Smooth muscle cell (in vitro differentiated cells): ENCODE measurements around the gene PIEZO2. TPM values are rescaled to one million over a fixed set of nuclear protein-coding genes. Genes with fewer than 3 reads are reported as not detected.
A peak's percentile ranks its signal among the peaks of the same experiment; 100 is the strongest.

Experiments
- DNase-seq: peaks from one replicate; lab custom pipeline; 2025; ENCODE audit not compliant: unreplicated experiment; lab: John Stamatoyannopoulos, UW
- H2AFZ ChIP-seq: fragments of 200-600 bp; sonication (generic); 2 replicates; pipeline ENCODE4 v1.6.0; 2016; ENCODE audit warnings: antibody characterized with exemption, low read depth, mild to moderate bottlenecking
- H3F3A ChIP-seq: fragments of 200-600 bp; sonication (generic); 2 replicates; pipeline ENCODE4 v1.6.0; 2017; ENCODE audit warnings: antibody characterized with exemption, low read depth
- H3K27ac ChIP-seq: fragments of 200-600 bp; sonication (generic); 2 replicates; pipeline ENCODE4 v1.5.1; 2016; ENCODE audit warnings: low read depth, mild to moderate bottlenecking
- H3K27me3 ChIP-seq: fragments of 200-600 bp; sonication (generic); 2 replicates; pipeline ENCODE4 v1.6.1; 2016; ENCODE audit warnings: low read depth, mild to moderate bottlenecking
- H3K36me3 ChIP-seq: fragments of 200-600 bp; sonication (generic); 2 replicates; pipeline ENCODE4 v1.5.1; 2016; ENCODE audit warnings: low read depth
- H3K4me1 ChIP-seq: fragments of 200-600 bp; sonication (generic); 2 replicates; pipeline ENCODE4 v1.5.1; 2016; ENCODE audit warnings: low read depth
- H3K4me2 ChIP-seq: fragments of 200-600 bp; sonication (generic); 2 replicates; pipeline ENCODE4 v1.6.0; 2016; ENCODE audit warnings: mild to moderate bottlenecking
- H3K4me3 ChIP-seq: fragments of 200-600 bp; sonication (generic); 2 replicates; pipeline ENCODE4 v1.5.1; 2016; ENCODE audit warnings: mild to moderate bottlenecking
- H3K79me2 ChIP-seq: fragments of 200-600 bp; sonication (generic); 2 replicates; pipeline ENCODE4 v1.6.0; 2016; ENCODE audit warnings: low read depth, mild to moderate bottlenecking
- H3K9ac ChIP-seq: fragments of 200-600 bp; sonication (generic); 2 replicates; pipeline ENCODE4 v1.6.0; 2016; ENCODE audit warnings: low read depth
- H3K9me3 ChIP-seq: fragments of 200-600 bp; sonication (generic); replicated peaks from 2 replicates; pipeline ENCODE4 v1.5.1; 2016; ENCODE audit warnings: low read depth
- H4K20me1 ChIP-seq: fragments of 200-600 bp; sonication (generic); 2 replicates; pipeline ENCODE4 v1.6.0; 2016; ENCODE audit warnings: low read depth
- WGBS: methylation state at CpG from one replicate; pipeline ENCODE4 v1.1.7; 2016; ENCODE audit warnings: low lambda C conversion rate; 5-methylcytosine and 5-hydroxymethylcytosine counted together
- polyA plus RNA-seq: library from polyadenylated mRNA; unstranded; fragments of >200 nt; fragmentation: Nextera tagmentation; extraction: Ambion mirVana; gene quantifications from 2 replicates; pipeline ENCODE4 v1.2.1, GENCODE V29; 2016
- total RNA-seq: library from RNA; depleted of rRNA; stranded (reverse); fragments of >200 nt; gene quantifications from 2 replicates; pipeline ENCODE4 v1.2.3, GENCODE V29; 2014
- TF ChIP-seq, protein P1 (sequence below): fragments of 200-600 bp; sonication (generic); IDR thresholded peaks from 2 replicates; pipeline ENCODE4 v1.5.1; 2017; ENCODE audit warnings: borderline replicate concordance, mild to moderate bottlenecking, antibody characterized with exemption; ENCODE audit not compliant: insufficient read depth, poor library complexity, severe bottlenecking

The PIEZO2 gene
- total and polyA plus RNA-seq, 2 experiments from 2014 or later, result 1.3 to 4.7 TPM

DNA sequence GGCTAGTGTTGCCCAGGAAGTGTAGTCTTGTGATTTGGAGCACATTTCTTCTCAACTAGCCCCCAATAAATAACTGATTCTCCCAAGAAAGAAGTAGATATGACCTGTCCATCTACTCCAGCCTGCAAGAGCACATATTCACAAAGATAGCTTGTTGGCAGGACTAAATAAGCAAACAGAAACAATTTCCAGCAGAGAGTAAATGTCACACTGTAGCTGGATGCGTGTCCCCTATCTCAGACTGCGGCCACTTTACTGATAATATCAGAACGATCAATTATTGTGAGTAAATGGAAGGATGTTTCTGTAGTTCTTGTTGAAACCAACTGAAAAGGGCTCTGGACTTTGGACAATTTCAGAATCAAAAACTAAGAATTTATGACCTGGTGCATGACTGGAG, 97.9 kb downstream of the PIEZO2 start:
- peaks cover 3% of the 10 kb centered on the region for H3K4me1 ChIP-seq
- H3F3A ChIP-seq, result no peaks in the 10 kb centered on the region
- H2AFZ ChIP-seq, result no peak overlapping the region
- no peaks in the 10 kb centered on the region for H3K36me3 ChIP-seq
- H3K27me3 ChIP-seq, result no peaks in the 10 kb centered on the region
- no peak overlapping the region for H3K4me3 ChIP-seq
- H4K20me1 ChIP-seq, result no peaks in the 10 kb centered on the region
- H3K79me2 ChIP-seq, result no peaks in the 10 kb centered on the region
- H3K27ac ChIP-seq, result no peak overlapping the region
- TF ChIP-seq, protein P1, sequence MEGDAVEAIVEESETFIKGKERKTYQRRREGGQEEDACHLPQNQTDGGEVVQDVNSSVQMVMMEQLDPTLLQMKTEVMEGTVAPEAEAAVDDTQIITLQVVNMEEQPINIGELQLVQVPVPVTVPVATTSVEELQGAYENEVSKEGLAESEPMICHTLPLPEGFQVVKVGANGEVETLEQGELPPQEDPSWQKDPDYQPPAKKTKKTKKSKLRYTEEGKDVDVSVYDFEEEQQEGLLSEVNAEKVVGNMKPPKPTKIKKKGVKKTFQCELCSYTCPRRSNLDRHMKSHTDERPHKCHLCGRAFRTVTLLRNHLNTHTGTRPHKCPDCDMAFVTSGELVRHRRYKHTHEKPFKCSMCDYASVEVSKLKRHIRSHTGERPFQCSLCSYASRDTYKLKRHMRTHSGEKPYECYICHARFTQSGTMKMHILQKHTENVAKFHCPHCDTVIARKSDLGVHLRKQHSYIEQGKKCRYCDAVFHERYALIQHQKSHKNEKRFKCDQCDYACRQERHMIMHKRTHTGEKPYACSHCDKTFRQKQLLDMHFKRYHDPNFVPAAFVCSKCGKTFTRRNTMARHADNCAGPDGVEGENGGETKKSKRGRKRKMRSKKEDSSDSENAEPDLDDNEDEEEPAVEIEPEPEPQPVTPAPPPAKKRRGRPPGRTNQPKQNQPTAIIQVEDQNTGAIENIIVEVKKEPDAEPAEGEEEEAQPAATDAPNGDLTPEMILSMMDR, result no peak
- H3K9me3 ChIP-seq, result no peaks in the 10 kb centered on the region
- 88% methylated on average over 3 of the region's 3 CpGs for WGBS
- DNase-seq, result no peak
- no peak overlapping the region for H3K9ac ChIP-seq
- no peak overlapping the region for H3K4me2 ChIP-seq

DNA sequence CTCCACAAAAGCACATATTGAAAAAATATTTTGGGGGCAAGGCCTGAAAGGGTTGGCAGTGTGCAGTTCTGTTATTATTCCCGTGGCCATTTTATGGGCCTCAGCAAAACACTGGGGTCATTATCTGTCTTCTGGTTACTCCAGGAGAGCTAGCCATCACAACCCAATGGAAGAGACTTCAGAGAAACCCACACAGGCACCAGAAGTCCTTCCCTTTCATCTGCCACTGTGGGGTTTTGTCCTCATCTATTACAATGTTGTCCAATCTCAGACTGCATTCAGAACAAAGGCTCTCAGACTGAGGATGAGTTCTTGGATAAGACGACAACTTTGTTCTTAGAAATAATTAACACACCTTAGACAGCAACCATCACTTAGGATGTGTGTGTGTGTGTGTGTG, 98.4 kb downstream of the PIEZO2 start:
- Histone ChIP-seq H3K27ac (no peak overlapping the region), H3K9ac (no peak overlapping the region), H3K79me2 (no peaks in the 10 kb centered on the region), H4K20me1 (no peaks in the 10 kb centered on the region), H3K9me3 (no peaks in the 10 kb centered on the region), H3F3A (no peaks in the 10 kb centered on the region), H2AFZ (peak overlapping the region; percentile 50), H3K36me3 (no peaks in the 10 kb centered on the region), H3K4me2 (no peak overlapping the region), H3K4me1 (peaks cover 3% of the 10 kb centered on the region), H3K27me3 (no peaks in the 10 kb centered on the region), H3K4me3 (no peak overlapping the region)
- 74% methylated on average over 2 of the region's 2 CpGs for WGBS
- TF ChIP-seq, protein P1, result no peak
- DNase-seq, result no peak

DNA sequence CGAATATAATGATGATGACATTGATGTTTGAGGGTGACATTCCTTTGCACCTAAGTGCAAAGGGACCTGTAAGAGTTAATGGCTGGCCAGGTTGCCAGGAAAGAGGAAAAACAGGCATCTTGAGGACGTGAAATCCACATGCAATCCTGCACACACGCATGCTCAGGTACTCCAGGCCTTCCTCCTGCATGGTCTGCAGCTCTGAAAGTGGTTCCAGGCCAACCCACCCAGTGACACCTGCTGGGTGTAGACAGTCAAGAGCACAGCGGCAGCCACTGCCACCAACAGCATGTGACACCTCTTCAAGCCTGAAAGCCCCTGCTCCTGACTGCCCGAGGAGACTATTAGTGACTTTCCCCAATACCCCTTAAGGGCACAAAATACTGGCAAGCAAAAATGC, 101.6 kb downstream of the PIEZO2 start:
- H3K4me2 ChIP-seq, result no peak overlapping the region
- no peaks in the 10 kb centered on the region for H3F3A ChIP-seq
- no peaks in the 10 kb centered on the region for H3K27me3 ChIP-seq
- no peaks in the 10 kb centered on the region for H4K20me1 ChIP-seq
- DNase-seq, result no peak
- H3K9ac ChIP-seq, result no peak overlapping the region
- H3K27ac ChIP-seq, result no peak overlapping the region
- no peak overlapping the region for H3K4me3 ChIP-seq
- H3K9me3 ChIP-seq, result no peaks in the 10 kb centered on the region
- peaks cover 3% of the 10 kb centered on the region for H3K4me1 ChIP-seq
- TF ChIP-seq, protein P1, result no peak
- no peaks in the 10 kb centered on the region for H3K79me2 ChIP-seq
- H2AFZ ChIP-seq, result no peak overlapping the region
- WGBS, result 79% methylated on average over 5 of the region's 5 CpGs
- H3K36me3 ChIP-seq, result no peaks in the 10 kb centered on the region

DNA sequence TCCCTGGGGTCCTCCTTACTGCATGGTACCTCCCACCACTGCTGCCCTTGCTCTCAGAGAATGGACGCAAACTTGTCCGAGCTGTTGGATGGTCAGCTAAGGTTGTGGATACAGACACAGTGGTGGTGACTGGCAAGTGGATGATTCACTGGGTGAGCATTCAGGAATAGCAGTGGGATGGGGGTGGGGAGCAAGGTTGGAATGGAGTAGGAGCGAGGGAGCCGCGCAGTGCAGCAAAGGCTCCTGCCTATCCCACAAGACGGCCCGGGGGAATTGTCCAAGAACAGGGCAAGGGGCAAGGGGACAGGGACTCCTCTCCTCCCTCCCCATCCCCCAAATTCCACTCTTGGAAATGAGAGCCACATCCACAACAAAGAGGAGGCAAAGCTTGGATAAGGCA, 102.2 kb downstream of the PIEZO2 start:
- no peaks in the 10 kb centered on the region for H3K36me3 ChIP-seq
- no peak for DNase-seq
- H3K27ac ChIP-seq, result no peak overlapping the region
- H3K4me3 ChIP-seq, result no peak overlapping the region
- no peaks in the 10 kb centered on the region for H4K20me1 ChIP-seq
- TF ChIP-seq, protein P1, result no peak
- H3K4me1 ChIP-seq, result peaks cover 3% of the 10 kb centered on the region
- H3K27me3 ChIP-seq, result no peaks in the 10 kb centered on the region
- no peaks in the 10 kb centered on the region for H3K79me2 ChIP-seq
- H3F3A ChIP-seq, result no peaks in the 10 kb centered on the region
- H3K4me2 ChIP-seq, result peak overlapping the region; percentile 70
- 35% methylated on average over 7 of the region's 7 CpGs for WGBS
- no peak overlapping the region for H2AFZ ChIP-seq
- no peaks in the 10 kb centered on the region for H3K9me3 ChIP-seq
- no peak overlapping the region for H3K9ac ChIP-seq
